ENCODE measurements around the gene AP5Z1.
A peak's percentile ranks its signal among the peaks of the same experiment; 100 is the strongest.
"Not testable (repeated sequence)": the region's sequence is repeated elsewhere in the genome, so short reads cannot be mapped to it uniquely, and the experiment has no call there.

Gene AP5Z1

GRCh38 chr7:4788627-4789189, 13.3 kb downstream of the AP5Z1 start:
- DNase-seq (ENCODE audit: low read depth) = no peak

GRCh38 chr7:4789194-4790077, 14.0 kb downstream of the AP5Z1 start:
- DNase-seq (ENCODE audit: low read depth) = no peak

GRCh38 chr7:4790078-4790465, 14.6 kb downstream of the AP5Z1 start:
- DNase-seq (ENCODE audit: low read depth) = no peak

GRCh38 chr7:4790516-4790991, 15.1 kb downstream of the AP5Z1 start:
- DNase-seq (ENCODE audit: low read depth) = no peak

GRCh38 chr7:4791101-4791737, 15.8 kb downstream of the AP5Z1 start:
- no peak for DNase-seq (ENCODE audit: low read depth)

GRCh38 chr7:4791738-4792536, 16.5 kb downstream of the AP5Z1 start:
- peak; percentile 67 for DNase-seq (ENCODE audit: low read depth)

GRCh38 chr7:4792537-4793126, 17.2 kb downstream of the AP5Z1 start:
- no peak for DNase-seq (ENCODE audit: low read depth)

GRCh38 chr7:4793385-4793993, 18.1 kb downstream of the AP5Z1 start:
- not testable (repeated sequence) for DNase-seq (ENCODE audit: low read depth)

GRCh38 chr7:4794171-4794570, 18.7 kb downstream of the AP5Z1 start:
- not testable (repeated sequence) for DNase-seq (ENCODE audit: low read depth)

- no peak for DNase-seq (ENCODE audit: low read depth)
These were observed 19.3 kb downstream of the AP5Z1 start for GRCh38 chr7:4794591-4795350.

- DNase-seq (ENCODE audit: low read depth) = no peak
These were observed 21.0 kb downstream of the AP5Z1 start for GRCh38 chr7:4796453-4796852.

GRCh38 chr7:4797858-4798705, 22.7 kb downstream of the AP5Z1 start:
- peak; percentile 47 for DNase-seq (ENCODE audit: low read depth)

- DNase-seq (ENCODE audit: low read depth) = no peak
These were observed 23.3 kb downstream of the AP5Z1 start for GRCh38 chr7:4798706-4799235.

GRCh38 chr7:4799508-4800268, 24.3 kb downstream of the AP5Z1 start:
- DNase-seq (ENCODE audit: low read depth) = no peak

- no peak for DNase-seq (ENCODE audit: low read depth)
These were observed 25.1 kb downstream of the AP5Z1 start for GRCh38 chr7:4800487-4800886.

- no peak for DNase-seq (ENCODE audit: low read depth)
These were observed 25.8 kb downstream of the AP5Z1 start for GRCh38 chr7:4800926-4801838.

GRCh38 chr7:4801839-4802231, 26.4 kb downstream of the AP5Z1 start:
- no peak for DNase-seq (ENCODE audit: low read depth)
